ENCODE data around the gene CHODL.

The CHODL gene, protein sequence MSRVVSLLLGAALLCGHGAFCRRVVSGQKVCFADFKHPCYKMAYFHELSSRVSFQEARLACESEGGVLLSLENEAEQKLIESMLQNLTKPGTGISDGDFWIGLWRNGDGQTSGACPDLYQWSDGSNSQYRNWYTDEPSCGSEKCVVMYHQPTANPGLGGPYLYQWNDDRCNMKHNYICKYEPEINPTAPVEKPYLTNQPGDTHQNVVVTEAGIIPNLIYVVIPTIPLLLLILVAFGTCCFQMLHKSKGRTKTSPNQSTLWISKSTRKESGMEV

DNA sequence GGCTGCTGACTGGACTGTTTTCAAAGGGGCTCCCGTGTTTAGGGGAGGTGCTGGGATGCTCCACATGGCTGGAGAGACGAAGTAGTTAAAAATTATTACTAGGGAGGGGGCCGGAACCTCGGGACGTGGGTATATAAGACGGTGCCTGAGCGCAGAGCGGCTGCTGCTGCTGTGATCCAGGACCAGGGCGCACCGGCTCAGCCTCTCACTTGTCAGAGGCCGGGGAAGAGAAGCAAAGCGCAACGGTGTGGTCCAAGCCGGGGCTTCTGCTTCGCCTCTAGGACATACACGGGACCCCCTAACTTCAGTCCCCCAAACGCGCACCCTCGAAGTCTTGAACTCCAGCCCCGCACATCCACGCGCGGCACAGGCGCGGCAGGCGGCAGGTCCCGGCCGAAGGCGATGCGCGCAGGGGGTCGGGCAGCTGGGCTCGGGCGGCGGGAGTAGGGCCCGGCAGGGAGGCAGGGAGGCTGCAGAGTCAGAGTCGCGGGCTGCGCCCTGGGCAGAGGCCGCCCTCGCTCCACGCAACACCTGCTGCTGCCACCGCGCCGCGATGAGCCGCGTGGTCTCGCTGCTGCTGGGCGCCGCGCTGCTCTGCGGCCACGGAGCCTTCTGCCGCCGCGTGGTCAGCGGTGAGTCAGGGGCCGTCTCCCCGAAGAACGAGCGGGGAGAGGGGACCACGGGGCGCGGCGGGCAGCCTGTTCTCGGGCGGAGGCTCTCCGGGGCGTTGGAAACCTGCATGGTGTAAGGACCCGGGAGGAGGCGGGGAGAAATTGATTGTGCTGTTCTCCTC, at the start of gene CHODL:
Gene CHODL (plus strand): TSS at position 163 of the 793 bp plus-strand sequence. CDS start 391 bp downstream, at position 554.
- no peak for DNase-seq

DNA sequence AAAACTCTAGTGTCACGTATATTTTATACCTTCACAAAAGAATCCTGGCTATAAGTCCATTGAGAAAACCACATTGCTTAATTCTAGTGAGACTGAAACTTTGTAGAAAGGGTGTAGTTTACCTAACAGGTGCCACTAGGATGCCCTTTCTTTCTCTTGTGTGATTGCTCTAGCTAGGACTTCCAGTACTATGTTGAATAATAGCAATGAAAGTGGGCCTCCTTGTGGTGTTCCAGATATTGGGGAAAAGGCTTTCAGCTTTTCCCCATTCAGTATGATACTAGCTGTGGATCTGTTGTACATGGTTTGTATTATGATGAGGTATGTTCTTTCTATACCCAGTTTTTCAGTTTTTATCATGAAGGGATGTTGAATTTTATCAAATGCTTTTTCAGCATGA, 39.7 kb upstream of the CHODL start:
- no peak for DNase-seq

DNA sequence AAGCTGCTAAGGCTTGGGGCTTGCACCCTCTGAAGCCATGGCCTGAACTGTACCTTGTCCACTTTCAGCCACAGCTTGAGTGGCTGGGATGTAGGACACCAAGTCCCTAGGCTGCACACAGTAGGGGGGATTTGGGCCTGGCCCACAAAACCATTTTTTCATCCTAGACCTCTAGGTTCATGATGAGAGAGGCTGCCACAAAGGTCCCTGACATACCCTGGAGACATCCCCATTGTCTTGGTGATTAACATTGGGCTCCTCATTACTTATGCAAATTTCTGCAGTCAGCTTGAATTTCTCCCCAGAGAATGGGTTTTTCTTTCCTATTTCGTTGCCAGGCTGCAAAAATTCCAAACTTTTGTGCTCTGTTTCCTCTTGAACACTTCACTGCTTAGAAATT, 26.3 kb upstream of the CHODL start:
- DNase-seq = no peak

DNA sequence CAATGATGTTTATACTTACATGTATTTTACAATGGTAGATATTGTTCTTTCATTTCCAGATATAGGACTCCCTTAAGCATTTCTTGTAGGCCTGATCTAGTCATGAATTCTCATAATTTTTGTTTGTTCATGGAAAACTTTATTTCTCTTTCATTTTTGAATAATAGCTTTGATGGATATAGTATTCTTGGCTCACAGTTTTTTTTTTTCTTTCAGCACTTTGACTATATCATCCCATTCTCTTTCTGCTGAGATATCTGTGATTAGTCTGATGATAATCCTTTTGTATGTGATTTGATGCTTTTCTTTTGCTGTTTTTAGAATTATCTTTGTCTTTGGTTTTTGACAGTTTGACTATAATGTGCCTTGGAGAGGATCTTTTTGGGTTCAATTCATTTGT, 24.1 kb upstream of the CHODL start:
- DNase-seq = no peak

DNA sequence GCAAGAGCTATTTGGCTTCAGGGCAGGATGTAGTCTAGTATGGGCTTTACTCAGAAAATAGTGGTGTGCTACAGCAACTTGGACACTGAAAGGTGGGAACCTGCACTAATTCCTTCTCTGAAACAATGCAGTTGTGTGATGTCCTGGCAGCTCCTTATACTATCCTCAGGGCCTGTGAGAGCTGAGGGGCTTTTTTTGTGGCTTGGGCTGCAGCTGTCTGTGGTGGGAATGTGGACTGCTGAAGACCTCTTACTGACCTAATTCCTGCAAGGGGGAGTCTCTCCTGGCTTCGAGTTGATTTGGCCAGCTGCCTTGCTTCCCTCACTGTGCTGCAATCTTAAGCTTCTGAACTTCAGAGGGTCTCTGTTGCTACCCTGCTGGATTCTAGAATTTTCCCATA, 22.3 kb upstream of the CHODL start:
- DNase-seq = no peak

DNA sequence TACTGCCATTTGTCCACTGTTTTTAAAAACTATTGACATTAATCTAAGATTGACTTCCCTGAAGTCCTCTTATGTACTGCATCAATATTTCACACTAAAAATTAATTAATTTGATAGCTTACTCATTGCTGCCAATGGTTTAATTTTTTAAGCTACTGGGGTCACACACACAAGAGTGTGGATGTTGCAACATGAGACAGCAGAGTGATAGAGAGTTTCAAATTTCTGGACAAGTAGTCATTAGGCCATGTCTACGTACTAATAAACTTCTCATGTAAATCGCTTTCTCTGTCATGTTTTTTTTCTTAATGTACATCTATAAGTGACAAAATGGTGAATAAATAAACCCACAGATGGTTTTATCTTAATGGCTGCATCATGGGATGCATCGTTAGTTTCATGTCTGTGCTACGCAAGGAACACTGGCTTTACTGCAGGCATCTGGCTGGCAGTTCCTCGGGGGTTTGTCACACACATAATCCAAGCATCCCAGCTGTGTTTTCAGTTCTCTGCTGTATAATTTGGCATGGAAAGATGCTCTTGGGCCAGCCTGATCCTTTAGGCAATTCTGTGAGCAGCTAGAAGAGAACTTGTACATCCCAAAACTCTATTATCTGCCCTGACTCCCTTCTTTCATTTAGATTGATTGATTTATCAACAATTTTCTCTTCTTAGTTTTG, 16.4 kb upstream of the CHODL start:
- no peak for DNase-seq

DNA sequence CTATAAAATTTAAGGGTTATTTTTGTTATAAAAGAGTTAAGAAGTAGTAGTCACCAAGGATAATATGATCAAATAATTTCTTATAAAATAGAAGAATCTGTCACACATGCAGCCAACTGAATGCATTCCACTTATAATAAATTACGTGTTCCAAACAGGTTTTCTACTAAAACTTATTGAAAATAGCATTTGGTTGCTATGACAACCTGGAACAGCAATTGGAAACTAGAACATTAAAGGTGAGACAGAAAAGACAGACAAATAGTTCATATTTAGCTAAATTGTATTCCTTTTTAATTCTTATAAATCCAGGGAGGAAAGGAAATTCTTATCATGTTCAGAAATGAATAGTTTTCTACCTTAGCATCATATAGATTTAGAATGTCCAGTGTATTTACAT, 9.1 kb upstream of the CHODL start:
- no peak for DNase-seq

DNA sequence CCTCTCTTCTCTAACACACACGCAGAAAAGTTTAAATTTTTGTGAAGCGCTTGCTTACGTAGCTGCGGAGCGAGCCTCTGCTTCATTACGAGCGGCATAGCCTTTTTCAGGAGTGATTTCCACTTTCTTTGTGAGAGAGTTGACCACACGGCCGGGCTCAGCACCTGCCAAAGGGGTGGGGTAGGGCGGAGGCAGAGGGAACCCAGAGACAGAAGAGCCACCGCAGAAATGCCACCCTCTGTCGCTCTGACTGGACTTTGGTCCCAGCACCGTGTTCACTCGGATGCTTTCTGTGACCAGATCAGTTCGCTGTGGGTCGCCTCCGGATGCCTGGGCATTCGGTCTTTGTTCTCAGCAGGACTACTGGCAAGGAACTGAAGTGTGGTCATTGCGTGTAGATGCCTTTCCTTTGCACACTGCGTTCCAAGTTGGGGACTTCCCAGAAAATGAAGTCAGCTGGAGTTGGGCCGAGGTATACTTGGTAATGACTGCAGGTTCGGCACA, 883 bp downstream of the CHODL start:
- DNase-seq = no peak

DNA sequence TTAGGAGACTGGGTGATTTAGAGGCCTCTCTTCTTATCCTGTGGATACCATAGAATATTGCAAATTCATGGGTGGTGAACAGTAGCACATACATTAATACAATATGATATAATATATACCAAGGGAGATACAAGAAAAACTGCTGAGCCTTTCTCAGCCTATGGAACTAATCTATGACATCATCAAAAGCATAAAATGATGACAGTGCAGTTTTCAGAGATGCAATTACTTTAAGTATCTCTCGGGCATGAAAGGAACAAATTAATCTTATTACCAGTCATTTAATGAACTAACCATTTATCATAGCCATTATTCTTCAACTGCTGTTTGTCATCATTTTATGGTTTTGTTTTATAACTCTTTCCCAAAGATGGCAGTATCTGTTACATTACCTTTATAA, 3.5 kb downstream of the CHODL start:
- DNase-seq = no peak

DNA sequence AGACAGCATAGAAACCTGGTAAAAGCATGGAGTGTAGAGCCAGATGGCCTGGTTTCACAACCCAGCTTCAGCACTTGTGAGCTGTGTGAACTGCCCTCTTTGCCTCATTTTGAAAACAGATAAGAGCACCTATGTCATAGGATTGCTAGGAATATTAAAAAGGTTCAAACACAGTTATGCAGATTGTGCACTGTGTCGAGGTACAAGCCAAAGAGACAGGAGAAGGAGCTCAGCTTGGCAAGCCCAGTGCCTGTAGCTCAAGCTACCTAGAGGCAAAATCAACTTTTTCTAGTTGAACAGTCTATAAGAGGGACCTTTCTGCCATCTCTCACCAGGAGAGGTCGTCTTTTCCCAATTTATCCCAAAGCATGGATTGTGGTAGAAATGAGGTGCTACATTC, 5.0 kb downstream of the CHODL start:
- DNase-seq = no peak

DNA sequence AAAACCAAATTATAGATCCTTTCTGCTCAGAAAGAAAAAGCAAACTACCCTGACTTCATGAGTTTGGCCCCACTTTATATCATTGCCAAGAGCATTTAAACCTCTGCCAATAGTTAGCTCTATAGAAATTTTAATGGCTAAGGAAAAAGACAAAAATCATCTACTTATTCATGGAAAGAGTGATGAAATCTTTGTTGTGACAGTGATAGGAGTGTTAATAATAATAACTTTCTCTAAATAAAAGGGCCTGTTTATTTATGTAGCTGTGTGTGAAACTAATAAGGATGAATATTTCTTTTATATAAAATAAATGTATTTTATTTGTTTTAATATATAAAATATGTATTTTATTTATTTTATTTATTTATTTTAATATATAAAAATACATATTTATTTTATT, 6.4 kb downstream of the CHODL start:
- no peak for DNase-seq

DNA sequence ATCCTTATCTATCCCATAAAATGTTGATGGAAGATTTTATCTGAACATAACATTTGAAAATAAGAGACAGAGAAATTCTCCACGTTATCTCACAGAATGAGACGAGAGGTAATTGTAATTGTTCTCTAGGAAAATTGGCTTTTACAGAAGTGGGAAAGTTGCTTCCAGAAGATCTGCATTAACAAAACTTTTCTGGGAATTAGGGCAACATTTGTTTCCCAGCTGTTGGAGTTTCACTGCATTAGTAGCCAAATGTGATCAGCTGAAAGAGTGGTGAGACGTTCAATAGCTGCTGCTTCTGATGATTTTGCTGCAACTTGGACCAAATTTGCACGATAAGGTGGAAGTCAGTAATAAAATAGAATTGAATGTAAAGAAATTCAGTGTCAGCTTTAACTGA, 7.6 kb downstream of the CHODL start:
- no peak for DNase-seq

DNA sequence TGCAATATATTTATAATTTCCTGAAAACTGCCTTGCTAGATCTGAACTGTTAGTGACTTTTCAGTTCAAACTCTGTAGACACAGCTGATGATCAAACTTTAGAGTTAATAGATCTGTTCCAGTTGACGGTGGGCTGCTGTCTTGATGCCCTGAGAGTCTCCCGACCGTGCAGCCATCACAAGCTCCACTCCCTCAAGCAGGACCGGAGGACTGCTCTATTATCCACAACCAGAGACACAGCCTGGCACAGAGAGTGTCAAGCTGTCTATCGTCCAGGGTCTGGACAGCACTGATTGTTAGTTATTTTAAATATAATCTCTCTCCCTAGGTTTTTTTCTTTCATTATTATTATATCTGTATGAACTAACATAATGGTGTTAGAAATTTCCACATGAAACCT, 8.0 kb downstream of the CHODL start:
- DNase-seq = no peak

DNA sequence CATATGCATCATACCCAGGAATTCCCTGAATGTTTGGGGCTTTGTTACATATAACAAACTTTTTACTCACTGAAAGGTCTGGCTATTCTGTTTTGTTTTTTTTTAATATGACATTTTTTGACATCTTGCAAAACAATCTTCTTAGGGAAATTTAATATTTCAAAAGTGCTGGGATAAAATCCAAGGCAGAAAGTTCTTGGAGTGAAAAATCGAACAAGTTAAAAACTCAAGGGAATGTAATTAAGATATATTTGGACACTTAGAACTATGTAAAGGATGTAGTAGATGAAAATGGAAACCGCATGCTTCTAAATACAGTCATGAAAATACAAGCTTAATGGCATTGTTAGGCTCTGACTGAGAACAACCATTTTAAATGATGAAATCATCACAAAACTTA, 8.6 kb downstream of the CHODL start:
- no peak for DNase-seq

DNA sequence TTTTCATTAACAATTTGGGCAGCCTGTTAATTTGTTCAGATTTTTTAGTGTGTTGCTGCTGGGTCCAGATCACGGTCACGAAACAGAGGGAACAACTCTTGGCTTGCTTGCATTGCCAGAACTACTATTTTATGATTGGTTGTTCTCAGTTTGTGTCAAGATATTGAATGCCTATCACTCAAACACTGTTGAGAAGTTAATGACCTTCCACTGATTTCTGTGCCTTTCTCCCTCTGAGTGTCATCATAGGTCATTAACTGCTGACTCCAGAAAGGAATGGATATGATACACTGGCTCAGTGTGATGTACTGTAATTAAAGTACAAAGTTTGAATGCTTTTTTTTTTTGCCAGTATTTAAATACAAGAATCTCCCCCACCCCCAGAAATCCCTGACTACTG, 9.2 kb downstream of the CHODL start:
- no peak for DNase-seq

DNA sequence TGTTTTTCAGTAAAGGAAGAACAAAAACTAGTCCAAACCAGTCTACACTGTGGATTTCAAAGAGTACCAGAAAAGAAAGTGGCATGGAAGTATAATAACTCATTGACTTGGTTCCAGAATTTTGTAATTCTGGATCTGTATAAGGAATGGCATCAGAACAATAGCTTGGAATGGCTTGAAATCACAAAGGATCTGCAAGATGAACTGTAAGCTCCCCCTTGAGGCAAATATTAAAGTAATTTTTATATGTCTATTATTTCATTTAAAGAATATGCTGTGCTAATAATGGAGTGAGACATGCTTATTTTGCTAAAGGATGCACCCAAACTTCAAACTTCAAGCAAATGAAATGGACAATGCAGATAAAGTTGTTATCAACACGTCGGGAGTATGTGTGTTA, 21.3 kb downstream of the CHODL start:
- no peak for DNase-seq

DNA sequence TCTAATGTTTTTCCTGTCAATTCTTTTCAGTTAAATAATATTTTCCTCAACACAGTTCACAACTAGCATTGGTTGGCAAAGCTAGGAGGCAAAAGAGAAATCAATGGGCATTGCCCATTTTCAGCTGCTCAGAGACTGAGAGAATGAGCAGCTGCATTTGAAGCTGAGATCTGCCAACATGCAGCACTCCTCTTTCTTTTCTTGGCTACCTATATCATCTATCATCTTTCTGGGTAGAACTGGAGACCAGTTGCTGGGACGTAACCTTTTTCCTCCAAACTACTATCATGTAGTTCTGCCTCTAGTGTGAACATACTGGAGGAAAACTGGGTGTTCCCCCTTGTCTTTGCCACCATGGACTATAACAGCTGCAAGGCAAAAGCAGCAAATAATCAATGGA, 22.9 kb downstream of the CHODL start:
- DNase-seq = no peak

DNA sequence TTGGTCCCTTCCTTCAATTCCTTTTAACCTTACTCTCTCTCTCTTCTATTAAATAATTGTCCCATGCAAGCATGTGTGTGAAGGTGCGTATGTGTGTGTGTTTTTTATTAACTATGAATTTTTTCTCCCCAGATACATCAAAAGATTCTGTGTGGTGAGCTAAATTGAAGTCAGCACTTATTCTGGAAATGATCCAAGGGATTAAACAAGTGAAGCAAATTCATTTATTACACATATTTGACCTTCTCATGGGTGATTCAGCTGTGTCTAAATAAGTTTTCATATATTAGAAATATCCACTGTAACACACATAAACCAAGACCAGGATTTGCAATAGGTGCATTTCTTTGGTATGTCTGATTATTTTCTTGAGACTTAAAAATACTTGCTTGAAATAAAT, 24.3 kb downstream of the CHODL start:
- DNase-seq = no peak

DNA sequence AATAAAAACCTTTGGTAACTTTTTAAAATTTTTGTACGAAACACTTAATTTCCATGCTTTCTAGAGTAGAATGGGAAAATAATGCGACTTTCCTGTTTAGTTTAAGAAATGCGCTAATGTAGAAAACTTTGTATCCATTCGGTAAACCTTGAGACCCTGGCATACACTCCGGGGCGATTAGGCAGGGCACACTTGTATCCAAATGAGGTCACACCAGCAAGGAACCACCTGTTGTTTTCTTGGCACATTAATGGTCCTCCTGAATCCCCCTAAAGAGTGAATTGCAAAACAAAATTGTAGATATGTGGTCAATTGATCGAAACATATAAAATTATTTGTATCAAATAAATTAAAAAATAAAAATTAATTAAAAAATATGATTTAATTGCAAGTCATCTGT, 25.2 kb downstream of the CHODL start:
- no peak for DNase-seq

DNA sequence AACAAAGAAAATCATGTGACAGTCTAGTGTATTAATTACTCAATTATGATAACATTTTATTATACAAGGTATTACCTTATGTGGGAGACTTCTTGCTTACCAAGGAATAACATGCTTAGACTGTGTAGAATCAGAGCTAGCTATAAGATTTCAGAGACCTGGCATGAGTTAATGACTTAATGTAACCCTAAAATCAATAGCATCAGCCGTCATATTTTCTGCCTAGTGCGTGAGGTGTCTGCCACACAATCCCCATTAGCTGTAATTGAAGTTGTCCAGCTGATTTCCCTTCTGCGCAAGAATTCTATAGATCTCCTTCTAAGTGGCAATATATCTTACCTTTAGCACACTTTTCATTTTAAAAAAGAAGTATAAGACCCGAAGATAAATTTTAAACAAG, 28.8 kb downstream of the CHODL start:
- no peak for DNase-seq

DNA sequence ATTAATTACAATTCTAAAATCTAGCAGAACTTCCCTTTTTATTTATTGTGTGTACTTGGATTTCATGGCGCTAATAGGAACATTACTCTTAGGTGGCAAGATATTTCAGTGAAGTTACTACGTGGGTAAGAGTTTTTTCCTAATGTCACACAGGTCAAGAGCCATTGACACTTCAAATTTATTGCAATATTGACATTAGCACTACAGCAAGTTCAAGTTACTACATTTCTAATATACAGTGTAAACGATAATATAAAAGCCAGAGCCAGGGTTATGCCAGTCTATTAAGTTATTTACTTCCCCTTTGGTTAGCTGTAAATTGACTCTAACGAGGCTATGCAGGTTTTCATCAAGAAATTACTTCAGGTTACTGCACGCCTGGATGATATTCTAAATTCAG, 29.7 kb downstream of the CHODL start:
- DNase-seq = no peak

DNA sequence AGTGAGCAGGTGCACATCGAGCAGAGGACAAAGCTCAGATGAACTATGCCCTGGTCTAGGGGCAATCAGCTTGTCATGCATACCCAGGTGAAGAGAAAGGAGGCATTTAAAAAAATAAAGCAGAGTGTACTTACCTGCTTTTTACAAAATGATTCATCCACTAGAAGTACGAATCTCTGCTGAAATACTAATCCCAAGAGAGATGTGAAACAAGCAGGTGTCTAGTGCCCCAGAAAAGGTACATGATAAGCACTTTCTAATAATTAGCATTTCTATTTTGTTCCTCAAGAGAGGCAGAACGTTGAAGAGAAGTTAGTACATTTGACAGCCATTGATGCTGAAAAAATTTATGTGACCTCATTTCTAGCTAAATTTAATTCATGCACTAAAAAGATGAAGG, 31.1 kb downstream of the CHODL start:
- no peak for DNase-seq

DNA sequence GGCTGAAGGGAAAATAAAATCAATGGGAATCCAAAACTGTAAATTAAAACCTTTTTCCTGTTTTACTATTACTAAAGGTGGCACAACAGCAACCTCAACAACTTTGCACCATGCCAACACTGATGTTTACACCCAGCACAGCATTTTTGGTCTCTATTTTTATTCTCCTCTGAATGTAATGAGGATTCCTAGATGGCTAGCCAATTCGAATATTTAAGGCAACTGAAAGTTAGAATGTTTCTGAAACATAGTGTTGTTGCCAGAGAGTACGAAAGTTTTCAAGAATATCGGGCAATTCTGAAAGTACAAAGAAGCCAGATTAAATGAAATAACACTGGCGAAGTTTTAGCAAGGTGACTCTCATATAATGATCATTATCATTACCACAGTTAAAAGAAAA, 40.7 kb downstream of the CHODL start:
- DNase-seq = no peak

DNA sequence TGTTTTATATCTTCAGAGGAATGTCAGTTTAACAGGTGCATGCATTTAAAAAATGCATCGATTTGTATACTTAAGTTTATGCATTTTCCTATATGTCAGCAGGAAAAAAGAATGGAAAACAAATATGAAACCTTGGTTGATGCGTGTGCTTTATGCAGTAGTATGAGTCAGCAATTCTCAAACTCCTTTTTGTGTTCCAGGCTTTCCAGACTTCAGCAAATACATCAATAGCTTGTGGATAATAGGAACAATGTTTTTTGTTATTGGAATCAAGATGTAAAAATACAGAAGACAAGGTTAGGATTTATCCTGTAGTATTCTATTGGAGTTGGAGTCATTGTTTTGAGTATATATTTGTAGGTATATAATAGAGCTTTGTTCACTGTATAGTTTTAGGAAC, 45.2 kb downstream of the CHODL start:
- no peak for DNase-seq

All from CD4-positive, alpha-beta T cell treated with Interleukin-1 beta for 1 hour (primary cell).